Right forelimb (tissue), 1 donor: Measurements from ENCODE around the gene OR52W1.
A peak's percentile ranks its signal among the peaks of the same experiment; 100 is the strongest.
"Not testable (repeated sequence)": the region's sequence is repeated elsewhere in the genome, so short reads cannot be mapped to it uniquely, and the experiment has no call there.

ENCODE experiments used
- DNase-seq: peaks from one replicate; pipeline ENCODE4 v3.0.0-alpha.2; 2018

OR52W1 gene

DNA sequence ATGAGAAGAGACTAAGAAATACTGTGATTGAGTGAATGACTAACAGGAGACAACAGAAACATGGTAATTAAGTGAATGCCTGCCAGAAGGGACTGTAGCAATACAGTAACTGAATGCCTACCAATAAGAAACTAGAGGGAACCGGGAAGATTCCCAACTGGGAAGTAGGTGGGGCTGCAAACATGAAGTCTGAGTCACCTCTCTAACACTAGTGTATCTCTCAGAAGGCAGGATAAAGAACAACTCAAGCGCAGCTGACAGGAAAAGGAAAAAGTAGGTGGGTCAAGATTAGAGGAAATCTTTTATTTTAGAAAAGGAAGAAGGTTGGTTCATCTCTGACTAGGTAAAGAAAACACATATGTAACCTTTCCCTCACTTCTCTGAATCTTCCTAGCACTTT, 20.3 kb downstream of the OR52W1 start:
- DNase-seq = no peak

DNA sequence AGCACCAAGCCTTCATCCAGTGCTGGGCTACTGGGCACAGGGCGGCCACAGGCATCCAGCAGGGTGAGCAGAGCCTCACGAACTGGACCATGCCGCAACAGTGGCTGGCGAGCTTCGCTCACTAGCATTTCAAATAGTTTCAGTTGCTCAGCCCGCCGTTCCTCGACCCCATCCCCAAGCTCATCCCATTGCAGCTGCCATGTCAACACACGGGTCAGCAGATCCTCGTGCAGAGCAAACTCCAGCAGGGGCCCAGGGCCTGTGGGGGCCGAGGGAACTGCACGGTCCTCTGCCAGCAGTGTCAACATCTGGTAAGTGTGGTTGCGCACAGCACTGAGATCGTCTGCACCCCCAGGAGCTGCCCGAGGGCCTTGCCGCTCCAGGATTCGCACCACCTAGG, 24.8 kb downstream of the OR52W1 start:
- DNase-seq = no peak

DNA sequence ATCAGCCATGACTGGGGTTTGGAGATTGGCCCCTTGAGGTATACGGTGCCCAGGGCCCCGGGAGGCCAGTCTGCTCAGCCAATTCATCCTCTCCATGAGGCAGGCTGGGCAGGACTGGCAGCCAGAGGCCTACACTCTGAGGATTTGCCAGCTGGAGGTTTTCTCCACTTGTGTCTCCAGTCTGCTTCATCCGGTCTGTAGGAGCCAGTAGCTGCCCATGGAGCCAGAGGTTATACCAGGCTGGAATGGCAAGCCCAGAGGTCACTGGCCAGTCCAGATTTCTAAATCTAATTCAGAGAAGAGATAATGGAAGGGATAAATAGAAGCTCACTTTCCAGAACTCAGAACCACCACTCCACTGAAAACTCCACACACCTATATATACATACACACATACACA, 25.4 kb downstream of the OR52W1 start:
- no peak for DNase-seq

DNA sequence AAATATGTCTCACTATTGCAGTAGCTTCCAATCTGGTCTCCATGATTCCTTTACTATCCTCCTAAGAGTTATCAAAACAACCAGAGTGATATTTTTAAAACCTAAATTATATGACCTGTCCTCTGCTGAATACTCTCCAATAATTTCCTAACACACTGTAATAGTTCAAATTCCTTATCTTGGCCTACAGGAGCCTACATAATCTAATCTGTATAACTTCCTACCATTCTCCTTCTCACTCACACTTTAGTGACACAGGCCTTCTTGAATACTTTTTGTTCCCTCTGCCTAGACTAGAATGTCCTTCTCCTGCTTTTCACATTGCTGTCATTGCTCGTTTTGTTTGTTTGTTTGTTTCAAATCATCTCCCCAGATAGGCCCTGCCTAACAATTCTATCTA, 26.0 kb downstream of the OR52W1 start:
- no peak for DNase-seq

DNA sequence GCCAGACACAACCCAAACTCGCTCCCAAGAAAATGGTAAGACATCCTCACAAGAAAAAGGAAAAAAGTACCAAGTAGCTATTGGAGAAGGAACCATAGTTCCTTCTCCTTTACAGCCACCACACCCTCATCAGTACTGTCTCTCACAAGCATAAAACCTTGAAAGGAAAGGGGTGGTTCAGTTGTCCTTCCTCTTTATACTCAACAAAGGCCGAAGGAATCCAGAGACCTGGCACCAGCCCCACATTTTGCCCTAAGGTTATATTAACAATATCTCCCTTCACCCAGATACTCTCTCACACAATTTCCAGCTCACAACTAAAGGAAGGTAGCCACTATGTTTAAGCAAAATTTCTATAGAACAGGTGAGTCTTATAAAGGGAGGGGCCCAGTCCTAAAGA, 26.9 kb downstream of the OR52W1 start:
- DNase-seq = no peak

DNA sequence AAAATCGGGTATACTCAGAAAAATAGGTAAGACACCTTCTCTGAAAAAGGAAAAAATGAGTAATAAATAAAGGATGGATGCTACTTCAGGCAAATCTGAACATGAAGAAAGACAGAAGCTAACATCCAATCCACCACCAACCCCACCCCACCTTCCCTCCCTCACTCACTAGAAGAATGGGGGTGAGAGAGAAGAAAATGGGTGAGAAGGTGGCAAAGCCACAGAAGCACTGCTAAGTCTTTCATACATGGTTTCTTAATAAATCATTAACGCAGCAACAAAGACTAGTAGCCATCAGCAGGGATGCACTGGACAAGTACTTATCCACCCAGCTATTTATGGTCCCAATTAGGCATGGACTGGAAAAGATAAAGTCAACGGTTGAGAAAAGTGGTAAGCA, 29.5 kb downstream of the OR52W1 start:
- no peak for DNase-seq

DNA sequence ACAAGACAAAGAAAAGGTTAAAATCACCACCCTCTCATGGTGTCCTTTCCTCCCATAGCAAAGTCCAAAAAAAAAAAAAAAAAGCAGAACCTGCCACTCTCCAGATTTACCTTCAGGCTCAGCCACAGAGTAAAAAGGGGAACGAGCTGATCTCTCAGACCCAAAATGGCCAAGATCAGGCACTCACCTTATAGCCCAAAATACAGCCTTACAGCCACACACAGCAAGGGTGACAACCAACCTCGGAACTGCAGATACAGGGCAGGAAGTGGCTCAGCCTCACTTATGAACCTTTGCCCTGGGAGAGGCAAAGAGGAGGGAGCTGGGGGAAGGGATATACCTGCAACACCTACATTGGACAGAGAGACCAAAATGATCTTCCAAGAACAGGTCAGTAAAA, 30.9 kb downstream of the OR52W1 start:
- no peak for DNase-seq

DNA sequence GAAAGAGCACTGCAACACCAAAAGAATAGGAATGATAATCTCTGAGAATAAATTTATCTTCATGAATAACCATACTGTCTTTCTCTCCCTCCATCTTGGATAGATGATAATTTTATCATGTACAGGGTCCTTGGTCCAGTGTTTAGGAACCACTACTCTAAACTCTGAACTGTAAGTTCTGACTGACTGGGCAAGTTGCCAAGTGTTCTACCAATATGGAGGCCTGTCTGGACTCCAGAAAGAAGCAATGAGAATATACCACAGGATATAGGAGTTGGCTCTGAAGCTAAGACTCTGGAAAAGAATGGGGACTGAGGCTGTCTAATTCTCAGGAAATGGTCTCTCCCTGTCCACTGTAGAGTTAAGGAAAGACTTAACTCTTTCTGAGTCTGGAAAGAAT, 33.9 kb downstream of the OR52W1 start:
- no peak for DNase-seq

DNA sequence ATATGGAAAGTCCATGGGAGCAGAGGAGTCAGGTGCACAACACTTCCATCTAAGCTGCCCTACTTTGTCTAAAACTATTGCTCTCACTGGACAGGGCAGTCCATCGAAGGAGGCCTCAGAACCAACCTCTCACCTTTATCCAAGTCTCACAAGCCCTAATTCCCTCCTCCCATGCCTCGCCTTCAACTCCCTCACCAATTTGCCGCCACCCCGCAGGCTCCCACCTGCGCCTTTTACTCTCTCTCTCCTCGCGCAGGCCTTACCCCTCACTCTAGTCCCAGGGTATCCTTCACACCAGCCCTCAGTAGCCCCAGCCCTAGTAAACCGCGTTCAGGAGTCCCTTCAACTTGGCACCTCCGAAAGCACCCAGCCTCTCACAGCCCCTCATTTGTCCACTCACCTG, 35.0 kb downstream of the OR52W1 start:
- DNase-seq = no peak

DNA sequence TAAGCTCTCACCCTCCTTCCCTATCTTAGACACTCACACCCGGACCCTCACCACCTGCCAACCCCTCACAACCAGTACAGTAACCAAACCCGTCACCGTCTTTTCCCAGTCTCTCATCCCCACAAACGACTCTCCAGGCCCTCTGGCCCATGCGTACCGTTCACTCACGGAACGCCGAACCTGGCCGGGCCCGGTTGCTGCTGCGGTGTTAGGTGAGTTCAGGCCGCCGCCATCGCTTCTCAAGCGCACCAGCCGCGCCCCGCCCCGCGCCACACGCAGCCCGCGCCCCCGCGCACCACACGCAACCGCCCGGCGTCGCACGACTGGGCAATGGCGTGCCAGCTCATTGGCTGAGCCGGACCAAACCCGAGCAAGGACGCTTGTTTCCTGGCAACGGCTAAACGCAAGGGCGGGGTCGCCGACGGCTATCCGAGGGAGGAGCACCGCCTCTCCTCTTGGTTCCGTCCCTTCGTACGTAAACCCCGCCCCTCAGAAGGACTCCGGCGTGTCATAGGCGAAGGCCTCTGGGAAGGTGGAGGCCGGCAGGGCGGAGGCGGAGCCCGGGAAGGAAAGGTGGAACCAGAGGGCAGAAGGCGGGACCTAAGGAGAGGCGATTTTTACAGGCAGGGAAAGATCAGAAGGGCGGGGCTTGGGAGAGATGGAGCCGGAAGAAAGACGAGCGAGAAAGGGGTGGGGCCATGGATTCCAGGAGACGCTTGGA, 35.5 kb downstream of the OR52W1 start, which contains the start of gene FHIP1B:
FHIP1B (minus strand) TSS at position 250 of the 721 bp plus-strand sequence. CDS start 10,120 bp downstream, outside the sequence.
- peak; percentile 99 for DNase-seq

DNA sequence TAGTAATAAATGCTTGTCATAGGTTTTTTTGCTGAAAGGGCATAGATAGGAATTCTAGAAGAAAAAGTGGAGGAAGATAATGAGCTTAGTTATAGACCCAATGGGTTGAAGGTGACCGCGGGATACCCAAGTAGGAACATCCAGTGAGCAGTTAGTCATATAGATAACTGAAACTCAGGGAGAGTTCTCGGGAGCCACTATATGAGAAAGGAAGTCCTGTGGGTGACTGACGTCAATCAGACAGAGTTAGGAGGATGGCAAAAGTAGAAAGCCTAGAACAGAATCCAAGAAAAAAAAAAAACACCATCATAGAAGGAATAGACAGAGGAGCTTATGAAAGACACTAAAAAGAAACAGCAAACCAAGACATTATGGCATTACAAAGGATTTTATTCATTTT, 38.2 kb downstream of the OR52W1 start:
- DNase-seq = no peak

DNA sequence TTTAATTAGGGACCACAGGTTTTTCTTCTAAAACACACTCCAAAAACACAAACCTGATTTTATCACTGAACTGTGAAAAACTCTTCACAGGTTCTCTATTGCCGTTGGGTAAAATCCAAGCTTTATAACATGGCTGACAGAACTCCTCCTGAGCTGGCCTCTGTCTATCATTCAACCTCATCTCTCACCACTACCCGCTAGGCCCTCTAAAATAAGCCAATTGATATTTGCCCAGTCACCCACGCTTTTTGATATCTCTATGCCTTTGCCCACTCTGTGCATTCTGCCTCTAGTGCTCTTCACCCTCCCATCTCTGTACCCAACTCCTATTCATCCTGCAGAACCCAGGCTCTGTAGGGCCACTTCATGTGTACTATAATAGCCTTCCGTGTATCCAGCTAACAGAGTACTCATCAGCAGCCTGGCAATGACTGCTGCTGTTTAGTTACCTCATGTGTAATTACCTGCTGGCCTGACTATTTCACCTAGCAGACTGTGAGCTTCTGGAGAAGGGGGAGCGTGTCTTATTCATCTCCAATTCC, 38.8 kb downstream of the OR52W1 start:
- DNase-seq = no peak

DNA sequence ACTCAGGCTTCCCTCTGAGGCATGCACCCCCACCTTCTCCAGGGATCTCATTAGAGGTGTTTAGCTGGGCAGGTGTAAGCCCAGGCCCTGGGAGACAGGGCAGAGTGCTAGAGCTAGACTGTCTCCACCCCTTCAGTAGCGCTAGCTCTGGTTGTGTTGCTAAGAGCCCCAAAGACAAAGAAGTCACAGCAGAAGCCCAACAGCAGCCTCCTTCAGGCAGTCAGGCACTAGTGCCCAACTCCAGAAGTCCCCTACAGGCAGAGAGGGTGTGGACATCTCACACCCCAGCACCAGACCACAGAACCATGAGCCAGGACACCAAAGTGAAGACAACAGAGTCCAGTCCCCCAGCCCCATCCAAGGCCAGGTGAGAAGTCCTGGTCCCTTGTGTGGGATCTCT, 39.9 kb downstream of the OR52W1 start, which contains the start of gene CNGA4:
CNGA4 (plus strand) TSS at position 188 of the 400 bp plus-strand sequence; CDS start at position 306, 118 bp downstream.
- no peak for DNase-seq

DNA sequence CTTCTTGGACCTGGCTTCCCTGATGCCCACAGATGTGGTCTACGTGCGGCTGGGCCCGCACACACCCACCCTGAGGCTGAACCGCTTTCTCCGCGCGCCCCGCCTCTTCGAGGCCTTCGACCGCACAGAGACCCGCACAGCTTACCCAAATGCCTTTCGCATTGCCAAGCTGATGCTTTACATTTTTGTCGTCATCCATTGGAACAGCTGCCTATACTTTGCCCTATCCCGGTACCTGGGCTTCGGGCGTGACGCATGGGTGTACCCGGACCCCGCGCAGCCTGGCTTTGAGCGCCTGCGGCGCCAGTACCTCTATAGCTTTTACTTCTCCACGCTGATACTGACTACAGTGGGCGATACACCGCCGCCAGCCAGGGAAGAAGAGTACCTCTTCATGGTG, 41.1 kb downstream of the OR52W1 start:
- no peak for DNase-seq

DNA sequence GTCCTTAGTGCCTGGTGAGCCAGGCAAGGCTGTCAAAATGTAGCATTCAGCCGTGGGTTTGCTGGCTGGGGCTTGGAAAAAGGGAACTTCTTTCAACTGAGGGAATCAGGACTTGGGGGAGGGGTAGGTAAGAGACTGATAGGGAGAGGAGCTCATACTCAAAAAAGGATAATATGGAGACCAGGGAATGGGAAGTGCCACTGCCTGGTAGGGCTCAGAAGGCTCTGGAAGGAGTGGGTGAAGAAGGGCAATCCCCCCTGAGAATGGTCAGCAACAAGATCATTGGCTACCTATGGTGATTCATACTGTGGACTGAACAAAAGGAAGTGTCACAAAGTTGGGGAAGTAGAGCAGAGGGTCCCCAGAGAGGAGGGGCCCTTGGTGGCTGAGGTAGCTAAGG, 41.8 kb downstream of the OR52W1 start:
- no peak for DNase-seq

DNA sequence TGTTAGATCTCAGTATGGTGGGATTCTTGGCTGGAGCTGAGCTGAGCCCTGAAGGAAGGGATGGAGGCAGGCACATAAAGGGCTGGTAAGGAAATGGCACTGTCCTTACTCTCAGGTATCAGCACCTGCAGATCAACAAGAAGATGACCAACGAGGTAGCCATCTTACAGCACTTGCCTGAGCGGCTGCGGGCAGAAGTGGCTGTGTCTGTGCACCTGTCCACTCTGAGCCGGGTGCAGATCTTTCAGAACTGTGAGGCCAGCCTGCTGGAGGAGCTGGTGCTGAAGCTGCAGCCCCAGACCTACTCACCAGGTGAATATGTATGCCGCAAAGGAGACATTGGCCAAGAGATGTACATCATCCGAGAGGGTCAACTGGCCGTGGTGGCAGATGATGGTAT, 42.3 kb downstream of the OR52W1 start:
- DNase-seq = no peak

DNA sequence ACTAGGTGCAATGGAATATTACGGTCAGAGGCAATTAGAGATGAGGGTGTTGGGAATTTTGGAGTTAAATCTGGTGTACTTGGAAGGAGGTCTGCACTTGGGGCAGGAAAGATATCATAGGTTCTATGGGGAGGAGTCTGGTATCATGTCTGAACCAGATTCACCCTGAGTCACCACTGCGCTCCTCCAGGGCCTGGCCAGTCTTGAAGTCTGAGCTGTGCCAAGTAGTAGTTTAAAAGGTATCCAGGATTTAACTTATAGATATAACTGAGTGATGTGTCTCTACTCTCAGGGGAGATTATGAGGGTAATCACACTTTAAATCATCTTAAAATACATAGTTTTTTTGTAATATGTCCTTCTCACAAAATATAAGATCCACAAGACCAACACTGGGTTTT, 46.5 kb downstream of the OR52W1 start:
- DNase-seq = no peak

DNA sequence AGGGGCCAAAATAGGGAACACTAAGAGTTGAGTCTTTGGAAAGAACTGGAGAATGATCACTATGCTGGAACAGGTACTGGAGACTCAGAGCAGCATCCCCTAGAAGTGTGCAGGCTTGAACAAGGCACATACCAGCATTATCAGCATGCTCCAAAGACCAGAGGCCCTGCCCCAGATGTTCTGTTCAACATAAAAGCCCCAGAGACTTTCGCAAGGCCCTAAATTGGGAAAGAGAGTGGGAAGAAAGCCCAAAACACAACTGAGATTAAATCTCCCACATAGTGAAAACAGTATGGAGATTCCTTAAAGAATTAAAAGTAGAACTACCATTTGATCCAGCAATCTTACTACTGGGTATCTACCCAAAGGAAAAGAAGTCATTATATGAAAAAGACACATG, 49.2 kb downstream of the OR52W1 start:
- DNase-seq = no peak

DNA sequence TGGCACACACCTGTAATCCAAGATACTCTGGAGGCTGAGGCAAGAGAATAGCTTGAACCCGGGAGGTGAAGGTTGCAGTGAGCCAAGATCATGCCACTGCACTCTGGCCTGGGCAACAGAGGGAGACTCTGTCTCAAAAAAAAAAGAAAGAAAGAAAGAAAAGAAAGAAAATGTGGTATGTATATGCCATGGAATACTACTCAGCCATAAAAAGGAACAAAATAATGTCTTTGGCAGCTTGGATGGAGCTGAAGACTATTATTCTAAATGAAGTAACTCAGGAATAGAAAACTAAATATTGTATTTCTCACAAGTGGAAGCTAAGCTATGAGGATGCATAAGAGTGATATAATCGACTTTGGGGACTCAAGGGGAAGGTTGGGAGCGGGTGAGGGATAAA, 49.9 kb downstream of the OR52W1 start:
- not testable (repeated sequence) for DNase-seq
